GM21529 (cell line): ENCODE results near the gene IFT88.
A peak's percentile ranks its signal among the peaks of the same experiment; 100 is the strongest.

Experiments used
- ATAC-seq: cut with Tn5 transposase; IDR thresholded peaks from one replicate; pipeline ENCODE4 v1.9.1; 2021; ENCODE audit not compliant: unreplicated experiment

IFT88 gene

DNA sequence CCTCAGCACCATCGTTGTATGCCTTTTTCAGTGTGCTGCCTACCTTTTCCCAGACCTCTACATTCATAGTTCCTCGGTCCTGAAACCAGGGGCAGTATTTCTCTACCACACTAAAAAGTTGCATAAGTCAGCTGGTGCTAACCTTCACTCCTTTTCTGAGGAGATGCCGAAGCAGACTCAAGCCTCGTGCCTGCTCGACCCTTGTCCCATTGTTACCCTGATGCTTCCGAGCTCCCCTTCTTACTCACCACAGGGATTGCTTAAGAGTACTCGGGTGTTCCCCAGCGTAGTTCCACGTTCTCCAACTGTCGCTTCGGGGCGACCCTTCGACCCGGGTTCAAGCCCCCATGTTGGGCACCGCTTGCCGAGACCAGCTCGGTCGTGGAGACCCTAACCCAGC, 117.6 kb downstream of the IFT88 start:
- ATAC-seq, result no peak

DNA sequence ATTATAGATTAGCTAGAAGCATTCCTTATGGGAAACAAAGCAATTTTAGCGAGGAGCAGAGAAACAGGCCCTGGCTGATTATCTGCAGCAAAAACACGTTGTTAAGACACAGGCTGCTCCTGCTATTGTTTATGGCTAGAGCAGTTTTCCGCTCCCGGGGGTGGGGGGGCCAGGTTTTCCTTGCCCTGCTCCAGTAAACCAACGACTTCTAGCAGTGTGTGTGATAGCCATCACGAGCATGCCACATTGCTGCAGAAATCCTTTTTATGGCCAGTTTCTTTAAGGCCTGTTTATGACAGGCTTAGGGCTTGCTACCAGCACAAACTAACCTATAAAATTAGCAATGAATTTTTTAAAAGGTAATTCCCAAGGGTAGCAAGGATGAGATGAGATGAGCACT, 118.1 kb downstream of the IFT88 start:
- ATAC-seq, result no peak

DNA sequence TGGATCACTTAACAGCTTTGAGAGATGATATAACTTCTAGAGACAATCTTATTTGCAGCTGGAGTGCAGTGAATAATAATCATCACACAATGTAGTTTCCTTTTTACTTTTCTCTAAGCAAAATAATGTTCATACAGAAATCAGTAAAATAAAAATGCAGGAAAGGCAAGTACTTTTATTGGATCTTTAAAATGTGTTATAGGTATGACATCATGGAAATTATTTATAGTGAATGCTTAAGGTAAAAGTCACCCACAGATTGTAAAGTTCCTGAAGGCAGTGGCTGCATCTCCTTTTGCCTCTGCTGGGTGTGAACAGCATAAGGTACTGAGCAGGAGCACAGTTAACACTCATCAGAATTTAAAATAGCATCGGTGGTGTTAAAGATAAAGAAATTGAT, 119.2 kb downstream of the IFT88 start:
- ATAC-seq, result no peak

DNA sequence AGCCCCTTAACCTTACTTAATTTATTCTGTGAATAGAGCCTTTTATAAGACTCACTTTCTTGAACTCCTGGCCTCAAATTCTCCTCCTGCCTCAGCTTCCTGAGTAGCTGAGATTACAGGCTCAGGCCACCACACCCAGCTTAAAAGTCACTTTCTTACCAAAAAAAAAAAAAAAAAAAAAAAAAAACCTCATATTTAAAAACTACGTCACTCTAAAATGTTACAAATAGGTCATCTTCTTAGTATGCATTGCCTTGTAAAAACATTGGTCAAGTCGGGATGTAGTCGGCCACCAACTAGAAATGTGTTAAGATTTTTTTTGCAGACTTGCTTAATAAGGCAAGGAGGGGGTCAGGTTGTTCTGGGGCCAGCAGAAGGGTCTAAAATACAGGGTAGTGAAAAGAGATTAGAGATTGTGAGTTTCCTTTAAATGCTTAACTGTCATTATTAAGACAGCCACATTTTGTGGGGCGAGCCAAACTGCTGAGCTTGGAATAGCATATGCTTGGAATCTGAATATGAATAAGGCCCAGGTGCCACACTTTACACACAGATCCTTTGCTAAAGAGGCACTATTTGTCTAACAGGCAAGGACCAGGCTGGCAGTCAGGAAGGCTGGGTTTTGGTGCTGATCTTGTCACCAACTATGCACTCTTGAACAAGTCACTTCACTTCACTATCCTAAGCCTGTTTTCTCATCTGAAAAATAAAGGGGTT, 120.1 kb downstream of the IFT88 start:
- ATAC-seq, result no peak

DNA sequence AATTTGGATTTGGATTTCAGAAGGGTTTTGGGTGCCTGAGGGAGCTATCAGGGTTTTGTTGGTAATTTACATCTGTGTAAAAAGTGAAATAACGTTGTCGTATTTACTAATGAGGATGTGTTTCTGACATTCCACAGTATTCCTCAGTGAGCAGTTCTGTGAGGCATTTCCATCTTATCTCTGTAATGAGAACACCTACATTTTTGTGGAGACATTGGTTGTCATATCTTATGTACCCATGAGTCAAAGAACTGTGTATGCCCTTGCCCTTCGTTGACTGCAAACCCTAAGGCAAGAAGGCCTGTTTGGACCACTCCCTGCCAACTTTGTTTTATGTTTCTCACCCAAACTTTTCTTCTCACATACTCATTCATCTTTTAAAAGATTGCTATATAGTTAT, 122.3 kb downstream of the IFT88 start:
- ATAC-seq, result no peak

DNA sequence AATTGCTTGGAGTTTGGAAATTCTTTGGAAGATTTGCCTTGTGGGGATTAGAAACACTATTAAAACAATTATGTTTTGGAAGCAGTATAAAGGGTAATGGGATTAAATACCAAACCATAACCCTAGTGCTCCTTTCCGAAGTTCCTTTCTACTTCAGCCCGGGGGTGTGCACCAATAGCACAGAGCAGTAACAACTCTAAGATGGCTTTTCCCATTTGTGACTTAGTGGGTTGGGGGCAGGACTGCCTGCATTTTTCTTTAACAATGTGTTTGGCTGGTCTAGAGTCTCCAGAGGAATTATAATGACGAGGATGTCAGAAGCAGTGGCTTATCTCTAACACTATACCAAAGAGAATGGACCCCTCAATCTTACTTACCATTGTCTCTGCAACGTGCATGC, 124.7 kb downstream of the IFT88 start:
- no peak for ATAC-seq

DNA sequence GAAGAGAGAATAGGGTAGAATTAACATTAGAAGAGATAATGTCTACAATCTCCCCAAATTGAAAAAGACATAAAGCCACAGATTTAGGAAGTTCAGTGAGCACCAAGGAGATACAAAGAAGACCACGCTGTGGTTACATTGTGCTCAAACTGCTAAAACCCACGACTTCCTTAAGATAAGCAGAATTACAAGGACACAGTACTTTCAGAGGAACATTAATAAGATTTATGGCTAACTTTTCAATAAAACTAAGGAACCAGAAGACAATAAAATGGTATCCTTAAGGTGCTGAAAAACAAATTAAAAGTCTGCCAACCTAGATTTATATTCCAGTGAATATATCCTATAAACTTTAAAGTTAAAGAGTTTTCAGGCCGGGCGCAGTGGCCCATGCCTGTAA, 129.1 kb downstream of the IFT88 start:
- no peak for ATAC-seq

DNA sequence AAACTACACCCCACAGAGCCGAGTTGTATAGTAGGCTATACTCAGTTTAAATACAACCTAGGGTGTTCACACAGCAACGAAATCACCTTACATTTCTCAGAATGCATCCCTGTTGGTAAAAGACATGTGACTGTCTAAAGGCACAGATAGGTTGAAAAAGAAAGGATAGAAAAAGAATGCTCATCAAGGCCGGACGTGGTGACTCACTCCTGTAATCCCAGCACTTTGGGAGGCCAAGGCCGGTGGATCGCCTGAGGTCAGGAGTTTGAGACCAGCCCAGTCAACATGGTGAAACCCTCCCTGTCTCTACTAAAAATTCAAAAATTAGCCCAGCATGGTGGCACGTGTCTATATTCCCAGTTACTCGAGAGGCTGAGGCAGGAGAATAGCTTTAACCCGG, 132.8 kb downstream of the IFT88 start:
- no peak for ATAC-seq

DNA sequence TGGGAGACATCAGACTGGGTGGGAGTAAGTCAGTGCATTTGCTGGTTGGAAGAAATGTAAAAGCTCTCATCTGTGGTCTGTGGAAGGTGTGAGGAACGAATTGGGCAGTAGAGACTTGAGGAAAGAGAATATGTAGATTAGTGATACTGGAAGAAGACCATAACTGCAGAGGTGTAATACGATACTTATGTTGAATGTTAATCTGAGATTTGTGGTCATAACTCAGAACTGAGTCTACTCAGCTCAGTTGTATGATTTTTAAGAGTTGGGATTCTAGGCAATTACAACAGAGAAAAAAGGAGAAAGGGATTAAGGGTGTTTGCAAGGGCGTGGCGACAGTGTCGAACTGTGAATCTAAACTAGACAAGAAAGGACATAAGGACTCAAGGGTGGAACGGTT, 133.3 kb downstream of the IFT88 start:
- ATAC-seq, result no peak

DNA sequence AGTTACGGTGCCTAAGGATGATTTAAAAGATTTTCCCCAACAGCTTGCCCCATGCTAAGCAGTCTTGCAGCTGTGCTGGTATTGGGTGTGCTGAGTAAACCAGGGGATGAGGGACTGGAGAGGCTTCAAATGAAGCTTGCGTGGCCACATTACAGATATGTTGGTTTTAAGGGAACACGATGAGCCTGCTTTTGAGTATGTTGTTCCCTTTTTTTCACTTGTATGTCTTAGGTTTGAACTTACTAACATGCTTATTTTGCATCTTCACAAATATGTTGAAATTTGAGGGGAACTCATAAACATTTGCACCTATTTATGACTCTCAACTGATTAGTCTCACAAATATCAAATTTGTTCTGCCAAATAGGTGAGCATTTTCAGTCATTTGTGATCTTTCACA, 134.5 kb downstream of the IFT88 start:
- ATAC-seq, result no peak

DNA sequence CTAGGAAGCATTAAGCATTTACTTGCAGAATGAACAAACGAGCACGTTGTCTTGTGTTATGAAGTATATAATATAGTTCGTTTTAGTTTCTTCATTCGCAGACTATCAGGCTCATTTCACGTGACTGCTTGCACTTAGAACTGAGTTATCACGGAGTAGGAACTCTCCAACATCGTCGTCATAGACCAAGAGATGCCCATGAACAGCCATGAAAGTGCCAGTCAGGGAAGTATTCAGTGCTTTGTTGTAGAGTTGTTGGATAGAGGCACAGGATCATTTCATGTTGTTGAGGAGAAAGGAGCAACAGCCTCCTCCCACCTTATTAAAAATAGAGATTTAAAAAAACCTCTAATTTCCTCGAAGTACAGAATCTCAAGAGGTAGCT, 135.6 kb downstream of the IFT88 start:
- no peak for ATAC-seq

DNA sequence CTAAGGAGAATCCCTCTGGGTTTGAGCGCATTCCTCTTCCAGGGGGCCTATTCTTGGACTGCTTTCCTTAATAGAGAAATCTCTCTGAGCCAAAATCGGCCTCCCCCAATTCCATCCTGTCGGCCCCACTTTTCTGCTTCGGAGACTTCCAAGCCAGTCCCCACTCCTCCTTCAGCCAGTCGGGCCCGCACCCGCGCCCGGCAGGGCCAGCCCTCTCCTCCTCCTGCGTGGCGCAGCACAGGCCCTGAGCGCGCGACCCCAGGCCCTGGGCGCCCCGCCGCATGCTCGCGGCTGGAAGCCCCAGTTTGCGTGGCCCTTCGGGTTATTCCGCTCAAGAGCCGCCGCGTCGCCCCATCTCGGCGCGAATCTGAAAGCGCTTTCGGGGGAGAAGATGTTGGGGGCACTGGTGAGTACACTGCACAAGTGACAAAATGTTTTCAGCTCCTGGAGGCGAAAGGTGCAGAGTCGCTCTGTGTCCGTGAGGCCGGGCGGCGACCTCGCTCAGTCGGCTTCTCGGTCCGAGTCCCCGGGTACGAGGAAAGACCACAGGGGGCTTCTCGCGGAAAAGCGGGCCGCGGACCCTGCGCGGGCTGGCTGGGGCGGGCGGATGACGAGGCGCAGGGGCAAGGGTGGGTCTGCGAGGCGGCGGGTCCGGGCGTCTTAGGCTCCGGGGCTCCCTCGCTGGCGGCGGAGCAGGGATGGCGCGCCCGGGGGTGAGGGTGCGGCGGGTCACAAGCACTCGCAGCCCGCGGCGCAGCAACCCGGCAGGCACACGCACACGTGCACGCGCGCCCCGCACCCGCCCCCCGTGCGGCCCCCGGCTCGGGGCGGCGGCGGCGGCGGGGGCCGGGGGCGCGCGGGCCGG, 136.2 kb downstream of the IFT88 start, which contains the start of gene IL17D:
Gene IL17D (plus strand): TSS at position 785 of the 865 bp plus-strand sequence. CDS start 303 bp downstream, outside the sequence.
- ATAC-seq, result peak; percentile 34

DNA sequence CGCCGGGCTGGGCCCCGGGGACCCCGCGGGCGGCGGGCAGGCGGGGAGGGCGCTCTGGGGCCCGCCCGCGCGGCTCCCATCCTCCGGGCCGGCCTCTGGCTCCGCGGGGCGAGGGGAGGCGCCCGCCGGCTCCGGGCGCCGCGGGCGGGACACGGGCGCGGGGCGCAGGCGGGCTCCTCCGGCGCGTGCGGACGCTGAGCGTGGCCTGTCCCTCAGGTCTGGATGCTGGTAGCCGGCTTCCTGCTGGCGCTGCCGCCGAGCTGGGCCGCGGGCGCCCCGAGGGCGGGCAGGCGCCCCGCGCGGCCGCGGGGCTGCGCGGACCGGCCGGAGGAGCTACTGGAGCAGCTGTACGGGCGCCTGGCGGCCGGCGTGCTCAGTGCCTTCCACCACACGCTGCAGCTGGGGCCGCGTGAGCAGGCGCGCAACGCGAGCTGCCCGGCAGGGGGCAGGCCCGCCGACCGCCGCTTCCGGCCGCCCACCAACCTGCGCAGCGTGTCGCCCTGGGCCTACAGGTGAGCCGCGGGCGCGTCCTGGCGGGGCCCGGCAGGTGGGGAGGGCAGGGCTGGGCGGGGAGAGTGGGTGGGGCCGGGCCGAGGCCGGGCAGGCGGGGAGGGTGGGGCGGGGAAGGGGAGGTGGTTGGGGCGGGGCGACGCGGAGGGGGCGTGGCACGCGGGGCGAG, 137.0 kb downstream of the IFT88 start:
- peak; percentile 83 for ATAC-seq

DNA sequence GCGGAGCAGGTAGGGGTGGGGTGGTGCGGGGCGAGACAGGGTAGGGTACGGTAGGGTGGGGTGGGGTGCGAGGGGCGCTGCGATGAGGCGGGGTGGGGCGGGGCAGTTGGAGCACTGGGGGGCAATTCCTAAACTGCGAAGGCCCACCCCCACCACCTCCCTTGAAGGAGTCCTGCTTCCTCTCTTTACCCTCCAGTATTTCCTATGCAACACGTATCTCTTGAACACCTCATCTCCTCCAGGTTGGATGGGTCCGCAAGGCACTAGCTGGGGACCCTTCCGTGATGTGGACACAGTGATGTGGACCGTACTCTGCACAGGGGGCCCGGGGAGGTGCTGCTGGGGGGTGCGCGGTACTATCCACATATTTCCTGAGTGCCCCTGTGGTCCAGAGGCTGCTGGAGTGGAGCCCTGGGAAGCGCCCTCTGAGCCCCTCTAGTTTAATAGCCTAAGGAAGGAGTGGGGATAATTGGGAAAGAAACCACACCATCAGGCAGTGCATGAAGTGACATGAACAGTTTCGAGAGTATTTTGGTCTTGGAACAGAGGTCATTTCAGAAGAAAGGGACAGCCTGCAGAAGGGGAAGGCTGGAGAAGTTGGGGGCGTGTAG, 137.6 kb downstream of the IFT88 start:
- ATAC-seq, result no peak

DNA sequence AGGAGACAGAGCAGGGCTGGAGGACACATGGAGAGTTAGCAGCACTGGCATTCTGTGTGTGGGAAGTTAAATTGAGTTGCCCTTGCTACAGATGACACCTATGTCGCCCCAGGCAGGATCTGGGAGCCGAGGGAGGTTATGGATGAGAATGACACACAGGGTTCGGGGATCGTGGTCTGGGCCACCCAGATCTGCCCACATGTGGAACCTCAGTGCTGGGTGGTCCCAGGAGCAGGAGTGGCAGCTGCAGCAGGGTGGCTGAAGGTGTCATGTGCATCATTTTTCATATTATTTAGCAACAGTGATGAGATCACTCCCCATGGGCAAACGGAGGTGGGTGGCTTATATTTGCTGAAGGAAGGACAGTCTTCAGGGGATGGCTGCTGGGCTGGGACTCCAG, 139.7 kb downstream of the IFT88 start:
- ATAC-seq, result no peak

DNA sequence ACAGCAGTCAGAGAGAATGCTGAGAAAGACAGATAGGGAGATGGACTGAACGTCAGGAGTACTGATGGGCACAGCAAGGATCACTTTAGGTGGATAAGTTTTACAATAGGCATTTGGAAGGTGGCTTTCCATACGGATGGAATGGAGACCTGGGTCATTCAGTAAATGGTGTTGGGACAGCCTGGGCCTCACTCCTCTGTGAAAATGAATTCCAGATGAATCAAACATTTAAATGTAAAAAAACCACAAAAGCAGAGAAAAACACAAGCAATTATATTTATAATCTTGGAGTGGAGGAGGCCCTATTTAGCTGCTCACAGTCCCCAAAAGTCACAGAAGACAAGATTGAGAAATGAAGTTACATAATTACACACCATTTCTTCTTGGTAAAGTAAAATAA, 141.3 kb downstream of the IFT88 start:
- ATAC-seq, result no peak

DNA sequence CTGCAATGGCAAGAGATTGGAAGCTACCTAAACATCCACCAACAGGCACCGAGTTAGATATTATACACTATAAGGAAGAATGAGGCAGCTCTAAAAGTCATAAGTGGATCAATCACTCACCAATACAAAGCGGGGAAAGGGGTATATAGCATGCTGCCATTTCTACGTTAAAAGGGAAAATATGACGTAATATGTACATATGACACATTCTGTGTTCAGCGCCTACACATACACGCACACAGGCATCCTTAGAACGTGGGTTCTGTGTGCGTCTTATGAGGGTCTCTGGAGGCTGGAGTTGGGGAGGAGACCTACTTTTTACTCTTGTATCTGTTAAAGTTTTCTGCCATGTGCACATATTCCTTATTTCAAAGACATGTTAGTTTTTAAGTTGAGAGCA, 142.4 kb downstream of the IFT88 start:
- no peak for ATAC-seq

DNA sequence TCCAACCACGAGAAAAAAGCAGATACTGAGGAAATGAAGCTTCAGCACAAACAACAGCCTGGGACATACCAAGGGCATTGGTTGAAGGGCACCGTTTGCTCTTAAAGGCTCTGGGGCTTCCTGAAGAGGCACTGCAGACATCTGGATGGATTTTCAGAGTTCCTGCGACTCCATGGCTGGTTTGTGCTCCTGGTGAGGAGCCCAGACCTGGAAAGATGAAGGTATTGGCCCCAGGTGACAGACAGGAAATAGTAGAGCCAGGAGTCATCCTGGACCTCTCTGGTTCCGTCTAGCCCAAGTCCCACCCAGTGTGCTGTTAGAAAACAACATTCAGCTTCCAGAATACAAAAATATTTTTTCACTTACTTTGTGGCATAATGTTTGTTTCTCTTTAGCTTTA, 142.8 kb downstream of the IFT88 start:
- no peak for ATAC-seq

DNA sequence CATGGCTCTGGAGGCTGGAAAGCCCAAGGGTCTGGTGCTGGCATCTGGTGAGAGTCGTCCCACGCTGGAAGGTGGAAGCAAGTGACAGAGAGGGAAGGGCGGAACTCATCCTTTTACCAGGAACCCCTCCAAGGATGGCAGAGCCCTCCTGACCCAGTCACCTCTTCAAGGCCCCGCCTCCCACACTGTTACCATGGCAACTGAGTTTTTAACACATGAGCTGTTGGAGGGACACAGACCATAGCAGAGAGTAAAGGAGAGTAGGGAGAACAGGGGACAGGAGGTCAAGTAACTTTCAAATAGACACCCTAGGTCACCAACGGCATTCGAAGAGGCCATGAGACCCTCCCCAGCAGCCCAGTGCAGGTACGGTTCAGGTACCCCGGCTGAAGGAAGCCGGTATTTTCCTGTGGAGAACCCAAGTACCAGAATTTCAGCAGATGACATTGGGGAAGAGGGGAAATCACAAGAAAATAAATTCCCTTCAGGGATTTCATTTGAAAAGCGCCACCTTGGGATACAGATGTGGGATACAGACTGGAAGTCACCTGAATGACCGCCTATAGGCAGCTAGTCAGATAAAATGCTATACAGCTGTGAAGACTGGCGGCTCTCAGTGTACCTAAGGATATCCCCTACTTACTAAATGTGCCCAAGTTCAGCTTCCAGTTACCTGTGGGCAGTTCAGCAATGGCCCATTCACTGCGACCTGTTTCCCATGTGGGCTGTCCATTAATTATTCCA, 144.5 kb downstream of the IFT88 start:
- ATAC-seq, result no peak

DNA sequence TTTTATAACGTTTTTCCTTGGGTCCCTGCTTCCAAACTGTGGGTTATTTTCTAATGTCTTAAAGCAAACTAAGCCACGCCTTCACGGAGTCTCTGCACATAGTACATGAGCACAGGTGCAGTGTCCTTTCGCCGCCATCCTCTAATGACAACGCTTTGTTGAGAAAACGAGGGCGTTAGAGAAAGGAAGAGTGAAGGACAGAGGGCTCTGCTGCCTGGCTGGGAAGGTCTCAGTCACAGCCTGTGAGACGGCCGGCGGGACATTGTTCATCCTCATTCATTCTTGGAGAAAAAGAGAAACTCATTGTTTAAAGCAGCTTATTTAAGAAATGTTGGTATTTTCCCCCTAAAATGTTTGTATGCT, 146.0 kb downstream of the IFT88 start:
- ATAC-seq, result no peak

DNA sequence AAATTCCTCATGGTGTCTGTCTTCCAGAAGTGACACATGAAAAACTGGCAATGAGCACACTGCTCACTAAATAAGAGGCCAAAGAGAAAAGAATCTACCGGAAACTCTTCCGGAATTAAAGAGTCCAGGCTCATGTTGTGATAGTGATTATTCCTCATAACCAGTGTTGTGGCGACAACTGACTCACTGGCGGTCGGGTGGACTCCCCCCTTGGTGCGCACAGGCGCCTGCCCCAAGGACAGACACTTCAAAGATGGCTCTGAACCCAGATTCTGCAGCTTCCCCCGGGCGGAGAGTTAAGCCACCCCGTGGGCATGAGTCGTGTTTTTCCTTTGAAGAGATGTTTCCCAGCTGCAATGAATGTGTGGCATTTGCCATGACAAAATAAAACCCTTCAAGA, 146.8 kb downstream of the IFT88 start:
- no peak for ATAC-seq
